A673 (cell line): ENCODE data around the gene SLCO3A1.

Experiments used
- CTCF ChIP-seq: fragments of 300-800, 200-600 bp; sonication (generic); conservative IDR thresholded peaks from 2 replicates; pipeline ENCODE4 v1.5.1; 2017; ENCODE audit warnings: low read depth, mild to moderate bottlenecking, antibody characterized with exemption, low read length, moderate library complexity, mixed read lengths
- EZH2 ChIP-seq: fragments of 200-600 bp; sonication (generic); IDR thresholded peaks from 2 replicates; pipeline ENCODE4 v1.6.1; 2017; ENCODE audit warnings: borderline replicate concordance, low read depth, mild to moderate bottlenecking, mixed read lengths, antibody characterized with exemption, low read length; ENCODE audit not compliant: poor library complexity, severe bottlenecking

DNA sequence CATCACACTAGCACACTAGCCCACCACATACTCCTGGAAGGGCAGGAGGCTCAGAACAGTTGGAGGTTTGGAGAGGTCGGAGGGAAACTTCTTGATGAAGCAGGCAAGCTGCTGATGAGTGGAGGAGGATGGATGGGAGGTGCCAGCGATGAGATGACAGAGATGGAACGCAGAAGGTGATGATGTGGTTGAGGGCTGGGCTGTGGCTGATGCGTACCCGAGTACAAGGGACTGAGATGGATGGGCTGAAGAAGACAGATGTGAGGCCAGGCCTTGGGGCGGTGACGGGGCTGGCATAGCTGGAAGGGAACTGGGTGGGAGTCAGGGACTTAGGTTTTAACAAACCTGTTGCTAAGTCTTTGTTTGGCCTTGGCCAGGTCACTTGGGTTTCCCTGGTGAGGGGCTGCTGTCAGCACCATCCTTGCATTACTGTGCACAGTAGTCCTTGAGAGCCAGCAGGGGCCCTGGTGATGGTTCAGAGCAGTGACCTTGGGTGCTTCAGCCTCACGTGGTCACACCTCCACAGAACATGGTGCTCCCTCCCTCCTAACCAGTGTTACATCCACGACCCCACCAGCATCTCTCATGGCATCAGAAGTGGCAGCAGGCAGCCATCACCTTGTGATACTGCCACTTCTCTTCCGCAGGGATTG is 164.5 kb downstream of the SLCO3A1 start:
- TF ChIP-seq EZH2 (no peak), CTCF (no peak)
